K562 (cell line): ENCODE results near the gene CGNL1. TPM values are rescaled to one million over a fixed set of nuclear protein-coding genes. Genes with fewer than 3 reads are reported as not detected.

Experiments used
- ATAC-seq: fragments of 200-7000 bp; cut with Tn5 transposase; 3 replicates; pipeline ENCODE4 v1.9.1; 2020; ENCODE audit warnings: moderate library complexity
- BruUV-seq: library from RNA; stranded (reverse); fragments of 400-500 nt; replicated peaks from 2 replicates; lab custom pipeline; 2021; lab: Mats Ljungman, UMichigan
- CTCF ChIA-PET: fragments of 300-600 bp; formaldehyde crosslinking; extraction: SDS; loops from one replicate; lab custom pipeline; 2021; ENCODE audit warnings: low intra/inter-chr PET ratio; lab: Yijun Ruan, JAX
- POLR2A ChIA-PET: fragments of 300-600, 350-650 bp; sonication (Branson Sonifier 250); formaldehyde crosslinking; extraction: SDS; loops from one replicate; lab custom pipeline; 2021; ENCODE audit warnings: antibody characterized with exemption, inconsistent platforms; lab: Yijun Ruan, JAX
- DNase-seq, 4 experiments: peaks; one replicate each; pipeline versions ENCODE4 v3.0.0 to v3.0.0-alpha.2; 2011 to 2018; ENCODE audit warnings: low spot score in 3 of 4, mixed read lengths in 3 of 4; ENCODE audit errors: extremely low read depth in 1 of 4
- FAIRE-seq: peaks from 2 replicates; lab custom pipeline; 2011; peaks lifted over from hg19 to GRCh38; lab: Jason Lieb, UNC
- H2AFZ ChIP-seq: 2 replicates; pipeline ENCODE4 v1.6.0; 2011; ENCODE audit warnings: low read depth, low read length, control low read depth, inconsistent platforms
- H3K27ac ChIP-seq: fragments of 200-600 bp; 3 replicates; pipeline ENCODE4 v1.8.0; 2011; ENCODE audit warnings: low read depth, mild to moderate bottlenecking, control low read depth, inconsistent platforms, low read length, moderate library complexity, mixed read lengths; ENCODE audit errors: extremely low read depth
- H3K27me3 ChIP-seq, 2 experiments: fragments of 300-600 bp in 1 of 2; 2 replicates in 1 of 2; 3 replicates in 1 of 2; pipeline versions ENCODE4 v1.6.0 to v1.8.0; 2011; ENCODE audit warnings: inconsistent platforms in 2 of 2, low read length in 2 of 2, mild to moderate bottlenecking in 1 of 2, mixed read lengths in 1 of 2, moderate library complexity in 1 of 2; ENCODE audit not compliant: control insufficient read depth in 2 of 2, insufficient read depth in 2 of 2
- H3K36me3 ChIP-seq: fragments of 300-600 bp; 3 replicates; pipeline ENCODE4 v1.8.0; 2011; ENCODE audit warnings: mild to moderate bottlenecking, low read length, inconsistent platforms; ENCODE audit not compliant: control insufficient read depth, insufficient read depth
- H3K4me1 ChIP-seq, 2 experiments: fragments of 200-600 bp in 1 of 2; replicated peaks in 1 of 2; 2 replicates in 1 of 2; 3 replicates in 1 of 2; pipeline versions ENCODE4 v1.5.1 to v1.8.0; 2011; ENCODE audit warnings: inconsistent platforms in 2 of 2, low read length in 2 of 2, mild to moderate bottlenecking in 1 of 2, mixed read lengths in 1 of 2, moderate library complexity in 1 of 2; ENCODE audit not compliant: control insufficient read depth in 2 of 2, insufficient read depth in 2 of 2
- H3K4me2 ChIP-seq: 2 replicates; pipeline ENCODE4 v1.6.1; 2011; ENCODE audit warnings: low read length, control low read depth, inconsistent platforms, mixed read lengths; ENCODE audit not compliant: insufficient read depth
- H3K4me3 ChIP-seq: fragments of 200-600 bp; sonication (generic), shearing (Covaris generic); 2 replicates; pipeline ENCODE4 v1.5.1; 2016; ENCODE audit warnings: control low read depth, inconsistent platforms
- H3K79me2 ChIP-seq: fragments of 200-600 bp; 3 replicates; pipeline ENCODE4 v1.8.0; 2011; ENCODE audit warnings: low read length, inconsistent platforms; ENCODE audit not compliant: control insufficient read depth, insufficient read depth
- H3K9ac ChIP-seq, 2 experiments: 2 replicates each; pipeline versions ENCODE4 v1.6.0 to v1.6.1; 2011; ENCODE audit warnings: low read depth in 2 of 2, low read length in 2 of 2, control low read depth in 1 of 2, inconsistent platforms in 1 of 2, mild to moderate bottlenecking in 1 of 2, mixed read lengths in 1 of 2; ENCODE audit not compliant: insufficient read depth in 1 of 2
- H3K9me1 ChIP-seq: one replicate; pipeline ENCODE4 v1.6.0; 2011; ENCODE audit warnings: inconsistent platforms, mild to moderate bottlenecking, low read length, moderate library complexity; ENCODE audit not compliant: control insufficient read depth, insufficient read depth
- H3K9me3 ChIP-seq: replicated peaks from 2 replicates; pipeline ENCODE4 v1.5.1; 2011; ENCODE audit warnings: low read depth, low read length, inconsistent platforms; ENCODE audit not compliant: control insufficient read depth, insufficient read depth
- H4K20me1 ChIP-seq: replicated peaks from 2 replicates; pipeline ENCODE4 v1.6.1; 2011; ENCODE audit warnings: low read length, inconsistent platforms, mixed read lengths; ENCODE audit not compliant: control insufficient read depth, insufficient read depth
- BMI1 ChIP-seq: fragments of 150-350 bp; IDR thresholded peaks from 2 replicates; pipeline ENCODE4 v1.6.1; 2014; ENCODE audit warnings: low read length
- STAT5B ChIP-seq: fragments of 250-450 bp; sonication (Bioruptor Pico); IDR thresholded peaks from 2 replicates; pipeline ENCODE4 v1.8.0; 2021; ENCODE audit warnings: mild to moderate bottlenecking, inconsistent platforms
- YY1 ChIP-seq, 3 experiments: IDR thresholded peaks; 2 replicates each; pipeline ENCODE4 v1.6.1; 2011; ENCODE audit warnings: low read length in 2 of 3, mild to moderate bottlenecking in 2 of 3, moderate library complexity in 2 of 3, borderline replicate concordance in 1 of 3, control low read depth in 1 of 3, low read depth in 1 of 3; ENCODE audit not compliant: insufficient read depth in 3 of 3, insufficient replicate concordance in 2 of 3, control insufficient read depth in 1 of 3, insufficient read length in 1 of 3; ENCODE audit errors: extremely low read depth in 1 of 3
- ZFP1 ChIP-seq: fragments of 450-650 bp; formaldehyde crosslinking; IDR thresholded peaks from 2 replicates; pipeline ENCODE4 v1.4.0; 2020; ENCODE audit warnings: mild to moderate bottlenecking, mixed read lengths
- ZNF41 ChIP-seq: fragments of 250-450 bp; sonication (Bioruptor Pico); conservative IDR thresholded peaks from 2 replicates; pipeline ENCODE4 v1.4.0; 2020; ENCODE audit warnings: mild to moderate bottlenecking
- ZNF431 ChIP-seq: sonication (generic); formaldehyde crosslinking; IDR thresholded peaks from 2 replicates; pipeline ENCODE4 v1.8.0; 2022; ENCODE audit warnings: mild to moderate bottlenecking, missing genetic modification reagents
- ZNF436 ChIP-seq: fragments of 250-450, 450-650 bp; sonication (Bioruptor Pico); formaldehyde crosslinking; IDR thresholded peaks from 2 replicates; pipeline ENCODE4 v1.7.0; 2020; ENCODE audit warnings: mild to moderate bottlenecking
- ZNF511 ChIP-seq: sonication (generic); formaldehyde crosslinking; IDR thresholded peaks from 2 replicates; pipeline ENCODE4 v1.8.0; 2022; ENCODE audit warnings: mild to moderate bottlenecking, missing genetic modification reagents
- ZNF644 ChIP-seq: fragments of 200-800 bp; sonication (Bioruptor generic); IDR thresholded peaks from 2 replicates; pipeline ENCODE4 v1.6.1; 2016; ENCODE audit warnings: low read depth, missing genetic modification characterization, missing compliant biosample characterization
- WGBS: fragments of 100-300 bp; shearing (Covaris generic); methylation state at CpG from one replicate; pipeline ENCODE4 v1.1.6; 2016; ENCODE audit warnings: low coverage, mixed read lengths; ENCODE audit not compliant: insufficient coverage; ENCODE audit errors: missing lambda C conversion rate; 5-methylcytosine and 5-hydroxymethylcytosine counted together
- in situ Hi-C: fragments of 300-500 bp; cut with MboI; formaldehyde crosslinking; loops from 4 replicates; pipeline ENCODE4 v1.15.0; 2018; ENCODE audit warnings: inconsistent platforms, mixed read lengths
- intact Hi-C: fragments of 100-400 bp; cut with micrococcal nuclease; formaldehyde crosslinking; loops from 2 replicates; pipeline ENCODE4 v1.14.2; 2022
- polyA plus RNA-seq, 8 experiments: library from polyadenylated mRNA; depleted of rRNA in 4 of 8; stranded (reverse) in 5 of 8; unstranded in 3 of 8; fragments of >200 nt; fragmentation: Nextera tagmentation in 2 of 8; fragmentation: Illumina TruSeq in 1 of 8; extraction: Ambion mirVana in 2 of 8; extraction: Trizol in 1 of 8; gene quantifications; 2 replicates each; pipeline versions ENCODE4 v1.2.1 to v1.2.3, GENCODE V29; 2011 to 2014; ENCODE audit warnings: inconsistent platforms in 1 of 8, missing spikeins in 1 of 8
- total RNA-seq, 7 experiments: library from RNA; depleted of rRNA in 6 of 7; stranded (reverse); fragments of >200 nt in 6 of 7; fragmentation: Illumina TruSeq in 2 of 7; extraction: Trizol in 2 of 7; gene quantifications; 2 replicates each; pipeline versions ENCODE4 v1.2.1 to v1.2.3, GENCODE V29; 2011 to 2021; ENCODE audit warnings: low replicate concordance in 1 of 7

The CGNL1 gene
- total and polyA plus RNA-seq, 9 of the 15 experiments (the other 6 are each of a cell fraction or from before 2014, with no cell fraction given): 0.01 to 0.07 TPM; not detected in 7

DNA sequence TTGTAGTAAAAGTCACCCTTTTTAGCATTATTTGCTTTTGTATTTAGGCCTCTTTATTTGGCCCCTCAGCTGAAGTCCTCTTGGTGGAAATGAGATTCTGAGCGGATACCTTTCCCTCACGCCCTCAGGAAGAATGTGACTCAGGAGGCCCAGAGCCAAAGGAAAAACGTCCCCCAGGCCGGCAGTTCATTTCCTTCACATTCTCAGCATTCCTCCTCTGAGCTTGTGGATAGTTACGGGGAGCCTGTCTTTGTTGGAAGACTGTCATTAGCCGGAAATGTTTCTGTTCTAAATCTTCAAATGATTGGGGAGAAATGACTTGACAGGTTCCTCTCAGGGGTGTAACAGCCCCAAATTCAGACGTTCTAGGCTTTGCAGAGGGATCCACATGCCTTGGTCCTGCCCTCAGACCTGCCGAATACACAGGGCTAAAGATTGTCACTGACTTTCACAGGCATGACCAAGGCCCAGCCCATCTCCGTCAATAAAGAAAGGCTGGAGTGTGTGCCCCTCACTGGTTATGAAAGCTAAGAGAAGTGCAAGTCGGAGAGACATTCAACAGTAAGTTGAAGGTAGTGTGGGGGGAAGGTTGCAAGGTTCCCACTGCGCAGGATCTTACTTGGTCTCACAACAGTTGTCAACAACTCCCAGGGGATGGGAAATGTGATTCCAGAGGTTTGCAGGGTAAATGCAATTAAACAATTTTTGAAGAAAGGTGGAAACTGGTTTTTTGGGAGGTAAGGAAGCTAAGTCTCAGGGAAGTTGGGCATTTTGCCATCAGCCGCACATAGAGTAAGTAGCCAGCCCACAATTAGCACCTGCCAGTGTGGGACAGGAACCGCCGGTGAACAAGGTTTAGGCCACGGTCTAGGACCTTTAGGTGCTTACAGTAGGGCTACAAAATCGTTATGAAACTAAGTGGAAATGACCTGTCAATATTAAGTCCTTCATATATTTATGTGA is 175.7 kb downstream of the CGNL1 start:
- Histone ChIP-seq H3K4me1 (no peaks in the 10 kb centered on the region; a peak in 1 of 5 replicates), H2AFZ (no peak overlapping the region), H3K4me2 (no peak overlapping the region), H3K36me3 (no peaks in the 10 kb centered on the region), H3K9ac (no peak overlapping the region), H3K27ac (no peak overlapping the region), H3K4me3 (no peak overlapping the region), H3K9me3 (no peaks in the 10 kb centered on the region), H3K27me3 (peaks cover 21 to 80% of the 10 kb centered on the region in 2 experiments; a peak in 4 of 5 replicates), H3K9me1 (no peaks in the 10 kb centered on the region), H3K79me2 (no peaks in the 10 kb centered on the region), H4K20me1 (no peaks in the 10 kb centered on the region; the same call in 1 of the 2 replicates)
- POLR2A ChIA-PET: no interaction called here
- FAIRE-seq (no peak), DNase-seq (no peak), ATAC-seq (no peak)
- intact Hi-C loops: no loop called here
- TF ChIP-seq ZFP1 (CRISPR knock-in tag): no peak
- no peak for TF ChIP-seq ZNF436
- TF ChIP-seq STAT5B: no peak
- TF ChIP-seq ZNF431: no peak
- no peak for TF ChIP-seq ZNF644 (tag)
- TF ChIP-seq YY1 (IDR thresholded peaks at IDR 0.05; ENCODE audit: borderline replicate concordance in 1 of 3, control insufficient read depth in 1 of 3, extremely low read depth in 1 of 3, insufficient read depth in 3 of 3, insufficient read length in 1 of 3, insufficient replicate concordance in 2 of 3, low read depth in 1 of 3, low read length in 2 of 3): no peak
- TF ChIP-seq ZNF41 (CRISPR knock-in tag): no peak
- TF ChIP-seq BMI1: no peak
- no peak for TF ChIP-seq ZNF511 (CRISPR knock-in tag)
- no TSS peak for BruUV-seq
- CTCF ChIA-PET: interaction anchor here (0.6 kb wide), 1 partner anchor 1305 kb away, joined by 3 read pairs; no protein-coding TSS in a partner anchor
- WGBS: 5% methylated on average over 16 of the region's 16 CpGs
- in situ Hi-C loops: loop anchor here (25.0 kb wide), 1 partner anchor 510 kb away; the partner anchor contains the start of gene ALDH1A2
